ENCODE results near the gene CFAP61. TPM values are rescaled to one million over a fixed set of nuclear protein-coding genes. Genes with fewer than 3 reads are reported as not detected.

The CFAP61 gene
- polyA plus RNA-seq, 1 experiment: not detected

GRCh38 chr20:20367575-20368417 lies 315.5 kb downstream of the CFAP61 start, which contains the start of gene INSM1:
INSM1 (plus strand) TSS chr20:20368104; CDS start chr20:20368268, 164 bp downstream.
- CTCF ChIA-PET: no interaction called here
- no peak for TF ChIP-seq CTCF (IDR thresholded peaks at IDR 0.05; ENCODE audit: insufficient read depth, low read depth, low read length)
- no peak for DNase-seq (ENCODE audit: low read depth)
- Histone ChIP-seq H3K36me3 (ENCODE audit: control insufficient read depth, insufficient read depth, low read length) (no peaks in the 10 kb centered on the region), H3K27me3 (ENCODE audit: control insufficient read depth, insufficient read depth, low read length) (peaks cover 41% of the 10 kb centered on the region), H3K4me3 (ENCODE audit: low read depth, low read length) (no peak within 1 kb of the TSS)
- POLR2A ChIA-PET: no interaction called here

- CTCF ChIA-PET: no interaction called here
These were observed 316.3 kb downstream of the CFAP61 start for GRCh38 chr20:20368418-20369249.

GRCh38 chr20:20369250-20370093 lies 317.1 kb downstream of the CFAP61 start:
- no peak for DNase-seq (ENCODE audit: low read depth)
- no peak for TF ChIP-seq CTCF (IDR thresholded peaks at IDR 0.05; ENCODE audit: insufficient read depth, low read depth, low read length)
- Histone ChIP-seq H3K4me3 (ENCODE audit: low read depth, low read length) (no peak overlapping the region), H3K36me3 (ENCODE audit: control insufficient read depth, insufficient read depth, low read length) (no peaks in the 10 kb centered on the region), H3K27me3 (ENCODE audit: control insufficient read depth, insufficient read depth, low read length) (peaks cover 31% of the 10 kb centered on the region)
- ChIA-PET POLR2A (no interaction called here), CTCF (no interaction called here)

More at GRCh38 chr20:20368418-20369249, 316.3 kb downstream of the CFAP61 start:
- H3K4me3 ChIP-seq (ENCODE audit: low read depth, low read length): no peak overlapping the region
- H3K27me3 ChIP-seq (ENCODE audit: control insufficient read depth, insufficient read depth, low read length): peaks cover 37% of the 10 kb centered on the region
- POLR2A ChIA-PET: no interaction called here
- no peaks in the 10 kb centered on the region for H3K36me3 ChIP-seq (ENCODE audit: control insufficient read depth, insufficient read depth, low read length)
- TF ChIP-seq CTCF (IDR thresholded peaks at IDR 0.05; ENCODE audit: insufficient read depth, low read depth, low read length): no peak
- no peak for DNase-seq (ENCODE audit: low read depth)

GRCh38 chr20:20370094-20370575 lies 317.8 kb downstream of the CFAP61 start:
- TF ChIP-seq CTCF (IDR thresholded peaks at IDR 0.05; ENCODE audit: insufficient read depth, low read depth, low read length): no peak
- POLR2A ChIA-PET: no interaction called here
- DNase-seq (ENCODE audit: low read depth): no peak
- Histone ChIP-seq H3K27me3 (ENCODE audit: control insufficient read depth, insufficient read depth, low read length) (peaks cover 28% of the 10 kb centered on the region), H3K4me3 (ENCODE audit: low read depth, low read length) (no peak overlapping the region), H3K36me3 (ENCODE audit: control insufficient read depth, insufficient read depth, low read length) (no peaks in the 10 kb centered on the region)
- CTCF ChIA-PET: no interaction called here

Measured in BJ (cell line).